GM12891 (cell line): ENCODE measurements around the gene ZNF600.
"Not testable (repeated sequence)": the region's sequence is repeated elsewhere in the genome, so short reads cannot be mapped to it uniquely, and the experiment has no call there.

Source experiments
- DNase-seq: peaks from one replicate; pipeline ENCODE4 v3.0.0; 2011; ENCODE audit warnings: low spot score; ENCODE audit not compliant: insufficient read length
- FAIRE-seq: peaks from 2 replicates; lab custom pipeline; 2011; peaks lifted over from hg19 to GRCh38; lab: Jason Lieb, UNC
- PAX5 ChIP-seq: IDR thresholded peaks from 2 replicates; pipeline ENCODE4 v1.6.1; 2011; ENCODE audit warnings: low read length, moderate library complexity, mild to moderate bottlenecking; ENCODE audit not compliant: insufficient read depth, severe bottlenecking
- POLR2A ChIP-seq: IDR thresholded peaks from 2 replicates; pipeline ENCODE4 v1.6.1; 2011; ENCODE audit warnings: low read depth, low read length, control low read depth
- POLR2AphosphoS5 ChIP-seq: IDR thresholded peaks from 2 replicates; pipeline ENCODE4 v1.6.1; 2011; ENCODE audit warnings: low read depth, low read length, control low read depth
- POU2F2 ChIP-seq: IDR thresholded peaks from 2 replicates; pipeline ENCODE4 v1.6.1; 2011; ENCODE audit warnings: low read depth, mild to moderate bottlenecking, control low read depth, low read length, moderate library complexity
- SPI1 ChIP-seq: IDR thresholded peaks from 2 replicates; pipeline ENCODE4 v1.6.1; 2011; ENCODE audit warnings: low read depth, low read length, control low read depth
- TAF1 ChIP-seq: IDR thresholded peaks from 2 replicates; pipeline ENCODE4 v1.6.1; 2011; ENCODE audit warnings: low read depth, low read length, control low read depth

The ZNF600 gene

GRCh38 chr19:52739576-52739975, 47.0 kb downstream of the ZNF600 start:
- DNase-seq (no peak), FAIRE-seq (no peak)
- TF ChIP-seq TAF1 (no peak), PAX5 (no peak), POLR2A (no peak), SPI1 (no peak)

- TF ChIP-seq POLR2A: no peak
- TF ChIP-seq SPI1: no peak
- no peak for TF ChIP-seq POLR2AphosphoS5
- DNase-seq: no peak
- FAIRE-seq: no peak
These were observed 50.9 kb downstream of the ZNF600 start for GRCh38 chr19:52735734-52736133.

DNA sequence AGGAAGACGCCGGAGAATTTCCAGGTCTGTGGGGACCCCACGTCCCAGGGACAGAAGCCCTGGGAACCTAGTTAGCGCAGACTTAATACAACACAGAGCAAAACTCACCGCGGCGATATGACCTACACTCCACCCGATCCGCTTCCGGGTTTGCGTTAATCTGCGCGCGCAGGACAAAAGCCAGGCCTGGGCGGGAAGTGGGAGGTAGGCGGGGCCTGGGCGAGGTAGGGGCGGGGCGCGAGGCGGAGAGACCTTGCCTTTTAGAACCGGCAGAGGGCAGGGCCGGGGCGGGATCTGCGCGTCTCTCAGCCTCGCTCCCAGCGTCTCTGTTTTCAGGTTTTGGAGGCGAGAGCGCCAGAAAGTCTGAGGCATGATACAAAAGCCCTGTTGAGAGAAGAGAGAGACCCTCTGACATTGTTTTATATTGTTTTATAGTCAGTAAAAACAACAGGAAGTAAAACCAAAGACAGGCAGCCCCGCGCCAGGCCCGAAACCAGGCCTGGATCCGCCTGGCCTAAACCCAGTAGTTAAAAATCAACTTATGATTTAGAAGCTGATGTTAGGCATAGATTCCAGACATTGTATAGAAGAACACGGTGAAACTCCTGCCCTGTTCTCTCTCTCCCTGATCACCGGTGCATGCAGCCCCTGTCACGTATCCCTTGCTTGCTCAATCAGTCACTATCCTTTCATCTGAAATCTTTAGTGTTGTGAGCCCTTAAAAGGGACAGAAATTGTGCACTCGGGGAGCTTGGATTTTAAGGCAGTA, 51.5 kb downstream of the ZNF600 start, which contains the start of gene ZNF611:
TSS of gene ZNF611 (minus strand) at position 152 of the 769 bp plus-strand sequence. CDS start 19,150 bp downstream, outside the sequence.
- FAIRE-seq (peak; percentile 98), DNase-seq (peak; percentile 92)
- TF ChIP-seq PAX5: no peak
- peak; percentile 65 for TF ChIP-seq TAF1
- TF ChIP-seq POLR2AphosphoS5: peak; percentile 93
- peak; percentile 55; the same call in 1 of the 2 replicates for TF ChIP-seq SPI1
- peak; percentile 86 for TF ChIP-seq POLR2A
- TF ChIP-seq POU2F2: 0 out of 2 replicates have a peak, but pooled peaks have one; percentile 35

DNA sequence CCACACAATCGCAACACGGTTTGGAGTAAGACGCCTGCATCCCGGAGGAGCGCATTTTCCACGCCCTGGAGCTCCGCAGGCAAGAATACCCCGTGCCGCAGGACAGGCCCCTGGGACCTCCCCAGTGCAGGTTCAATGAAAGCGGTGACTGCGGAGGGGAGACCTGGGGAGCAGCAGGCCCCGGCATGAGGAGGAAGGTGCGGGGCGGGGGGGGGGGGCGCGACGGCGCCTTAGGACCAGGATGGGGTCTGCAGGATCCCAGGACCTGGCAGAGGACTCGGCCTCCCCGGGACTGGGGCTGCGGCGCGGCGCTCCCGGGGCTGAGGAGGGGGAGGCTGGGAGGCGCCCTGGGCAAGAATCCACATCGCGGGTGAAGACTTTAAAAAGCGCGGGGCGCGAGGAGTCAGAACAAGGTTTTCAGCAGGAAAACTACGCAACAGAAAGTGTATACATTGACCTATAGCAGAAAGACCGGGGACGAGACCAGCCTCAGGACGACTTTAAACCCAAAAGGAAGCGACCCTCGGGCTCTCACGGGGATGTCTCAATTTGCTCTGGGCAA, 52.2 kb downstream of the ZNF600 start:
- FAIRE-seq (no peak), DNase-seq (no peak)
- TF ChIP-seq POU2F2 (no peak), POLR2A (no peak), POLR2AphosphoS5 (no peak), TAF1 (no peak), PAX5 (no peak), SPI1 (no peak)

GRCh38 chr19:52726051-52726450, 60.5 kb downstream of the ZNF600 start:
- not testable (repeated sequence) for DNase-seq

DNA sequence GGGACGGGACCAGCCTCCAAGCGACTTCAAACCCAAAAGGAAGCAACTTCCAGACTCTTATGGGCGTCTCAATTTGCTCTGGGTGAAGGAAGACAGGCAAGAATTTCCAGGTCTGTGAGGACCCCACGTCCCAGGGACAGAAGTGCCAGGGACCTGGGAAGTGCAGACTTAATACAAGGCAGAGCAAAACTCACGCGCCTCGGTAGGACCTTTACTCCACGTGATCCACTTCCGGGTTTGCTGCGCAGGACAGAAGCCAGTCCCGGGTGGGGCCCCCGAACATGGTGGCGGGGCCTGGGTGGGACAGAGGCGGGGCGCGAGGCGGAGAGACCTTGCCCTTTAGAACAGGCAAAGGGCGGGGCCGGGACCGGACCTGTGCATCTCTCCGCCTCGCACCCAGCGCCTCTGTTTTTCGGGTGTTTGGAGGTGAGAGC, 61.0 kb downstream of the ZNF600 start:
- TF ChIP-seq POU2F2: no peak
- TF ChIP-seq POLR2AphosphoS5: no peak
- TF ChIP-seq POLR2A: no peak
- DNase-seq (no peak), FAIRE-seq (no peak)

More at GRCh38 chr19:52726051-52726450, 60.5 kb downstream of the ZNF600 start:
- FAIRE-seq: not testable (repeated sequence)

- no peak for DNase-seq
- no peak for FAIRE-seq
- TF ChIP-seq POU2F2 (no peak), PAX5 (no peak), POLR2AphosphoS5 (no peak), POLR2A (no peak), TAF1 (no peak), SPI1 (no peak)
These were observed 61.7 kb downstream of the ZNF600 start for GRCh38 chr19:52724701-52725514.

DNA sequence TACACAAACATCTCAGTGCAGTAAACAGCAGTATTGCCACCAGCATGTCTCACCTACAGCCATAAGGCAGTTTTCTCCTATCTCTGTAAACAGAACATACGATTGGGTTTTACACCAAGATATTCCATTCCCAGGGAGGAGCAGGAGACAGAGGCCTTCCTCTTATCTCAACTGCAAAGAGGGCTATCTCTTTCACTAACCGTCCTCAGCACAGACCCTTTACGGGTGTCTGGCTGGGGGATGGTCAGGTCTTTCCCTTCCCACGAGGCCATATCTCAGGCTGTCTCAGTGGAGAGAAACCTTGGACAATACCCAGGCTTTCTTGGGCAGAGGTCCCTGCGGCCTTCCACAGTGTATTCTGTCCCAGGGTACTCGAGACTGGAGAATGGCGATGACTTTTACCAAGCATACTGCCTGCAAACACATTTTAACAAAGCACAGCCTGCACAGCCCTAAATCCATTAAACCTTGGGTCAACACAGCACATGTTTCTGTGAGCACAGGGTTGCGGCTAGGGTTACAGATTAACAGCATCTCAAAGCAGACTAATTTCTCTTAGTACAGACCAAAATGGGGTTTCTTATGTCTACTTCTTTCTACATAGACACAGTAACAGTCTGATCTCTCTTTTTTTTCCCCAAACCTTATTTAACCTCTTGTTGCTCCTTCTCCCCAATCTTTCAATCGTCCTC, 62.5 kb downstream of the ZNF600 start:
- DNase-seq, FAIRE-seq: not testable (repeated sequence)

DNA sequence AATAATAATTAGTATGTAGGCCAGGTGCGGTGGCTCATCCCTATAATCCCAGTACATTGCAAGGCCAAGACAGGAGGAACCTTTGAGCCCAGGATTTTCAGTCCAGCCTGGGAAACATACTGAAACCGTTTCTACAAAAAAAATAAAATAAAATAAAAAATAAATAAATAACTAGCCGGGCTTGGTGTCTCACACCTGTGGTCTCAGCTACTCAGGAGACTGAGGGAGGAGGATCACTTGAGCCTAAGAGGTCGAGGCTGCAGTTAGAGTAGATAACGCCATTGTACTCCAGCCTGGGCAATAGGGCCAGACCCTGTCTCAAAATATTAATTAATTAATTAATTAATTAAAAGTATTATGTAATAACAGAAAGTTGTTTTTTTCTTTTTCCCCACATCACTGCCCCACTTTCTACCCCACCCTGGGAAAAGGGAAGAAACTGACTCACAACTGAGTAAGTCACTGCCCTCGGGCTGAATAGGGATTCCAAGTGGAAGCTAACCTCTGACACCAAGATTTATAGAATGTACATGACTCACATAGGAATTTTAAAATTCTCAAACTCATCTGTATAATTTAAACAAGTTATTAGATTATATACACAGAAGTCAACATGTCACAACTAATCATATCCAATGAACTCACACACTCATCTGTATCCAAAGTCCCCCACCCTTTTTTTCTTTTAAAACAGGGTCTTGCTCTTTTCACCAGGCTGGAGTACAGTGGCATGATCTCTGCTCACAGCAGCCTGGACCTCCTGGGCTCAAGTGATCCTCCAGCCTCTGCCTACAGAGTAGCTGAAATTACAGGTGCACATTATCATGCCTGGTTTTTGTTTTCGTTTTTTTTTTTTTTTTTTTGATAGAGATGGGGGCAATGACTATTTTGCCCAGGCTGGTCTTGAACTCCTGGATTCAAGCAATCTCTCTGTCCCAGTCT, 64.3 kb downstream of the ZNF600 start:
- no peak for TF ChIP-seq SPI1
- TF ChIP-seq PAX5: no peak
- TF ChIP-seq TAF1: no peak
- no peak for TF ChIP-seq POU2F2
- TF ChIP-seq POLR2AphosphoS5: no peak
- no peak for TF ChIP-seq POLR2A
- FAIRE-seq (no peak), DNase-seq (no peak)

DNA sequence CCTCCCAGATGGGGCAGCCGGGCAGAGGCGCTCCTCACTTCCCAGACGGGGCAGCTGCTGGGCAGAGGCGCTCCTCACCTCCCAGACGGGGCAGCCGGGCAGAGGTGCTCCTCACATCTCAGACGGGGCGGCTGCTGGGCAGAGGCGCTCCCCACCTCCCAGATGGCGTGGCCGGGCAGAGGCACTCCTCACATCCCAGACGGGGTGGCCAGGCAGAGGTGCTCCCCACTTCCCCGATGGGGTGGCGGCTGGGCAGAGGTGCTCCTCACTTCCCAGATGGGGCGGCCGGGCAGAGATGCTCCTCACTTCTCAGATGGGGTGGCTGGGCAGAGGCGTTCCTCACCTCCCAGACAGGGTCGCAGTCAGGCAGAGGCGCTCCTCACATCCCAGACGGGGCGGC, 66.0 kb downstream of the ZNF600 start:
- DNase-seq, FAIRE-seq: not testable (repeated sequence)
